ENCODE results near the gene FHIT. TPM values are rescaled to one million over a fixed set of nuclear protein-coding genes. Genes with fewer than 3 reads are reported as not detected.

The FHIT gene
- total and polyA plus RNA-seq, 2 of the 4 experiments (the other 2 are of a cell fraction): 0.07 TPM; not detected in 1

DNA sequence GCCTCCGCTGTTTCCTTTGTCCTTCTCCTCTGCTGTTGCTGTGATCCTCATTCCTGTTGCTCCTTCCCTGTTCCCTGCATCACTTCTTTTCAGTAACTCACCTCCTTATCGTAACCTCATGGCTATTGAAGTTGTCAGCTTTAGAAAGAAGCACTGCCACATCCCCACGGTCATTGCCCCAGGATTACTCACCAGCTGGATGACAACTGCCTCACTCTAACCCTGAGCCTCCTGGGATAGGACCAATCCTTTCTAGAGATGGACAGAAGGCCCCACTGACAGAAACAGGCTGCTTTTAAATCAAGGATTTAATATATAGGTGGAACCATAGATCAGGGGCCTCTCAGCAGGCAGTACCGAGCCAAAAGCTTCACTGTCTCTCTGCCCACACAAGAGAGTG, 4.1 kb downstream of the FHIT start:
- H4K91ac ChIP-seq (ENCODE audit: insufficient read depth, low read depth, low read length): no peak overlapping the region
- no peaks in the 10 kb centered on the region for H3K36me3 ChIP-seq (ENCODE audit: control insufficient read depth, insufficient read depth, low read length)
- H2BK15ac ChIP-seq (ENCODE audit: low read depth, low read length): no peak overlapping the region
- no peak overlapping the region for H3K27ac ChIP-seq (ENCODE audit: insufficient read depth, low read length)
- no peak overlapping the region for H3K4me3 ChIP-seq (ENCODE audit: insufficient read depth, low read depth, low read length)
- 40% methylated on average over 1 of the region's 4 CpGs; no CpG with 5 or more reads in 1 of the 2 experiments for WGBS, 2 experiments (ENCODE audit: extremely low coverage in 2 of 2, insufficient read length in 1 of 2)
- no peak overlapping the region for H2AK9ac ChIP-seq (replicated peaks; ENCODE audit: low read depth, low read length, poor library complexity)
- no peak overlapping the region for H3K14ac ChIP-seq (replicated peaks; ENCODE audit: low read depth, low read length)
- H4K5ac ChIP-seq (ENCODE audit: low read depth, low read length): no peak overlapping the region
- dilution Hi-C loops (cut with HindIII; ENCODE audit: low sequenced_read_pairs, unreplicated experiment) (no loop called here), in situ Hi-C loops (cut with MboI; ENCODE audit: low sequenced_read_pairs) (no loop called here), intact Hi-C loops (cut with micrococcal nuclease) (no loop called here)
- H4K20me1 ChIP-seq (ENCODE audit: insufficient read depth, low read length): no peaks in the 10 kb centered on the region
- POLR2A ChIA-PET (ENCODE audit: unreplicated experiment): no interaction called here
- BruUV-seq (replicated peaks): no TSS peak
- no peak overlapping the region for H2BK5ac ChIP-seq (ENCODE audit: low read depth, low read length, poor library complexity, severe bottlenecking)
- H3K4ac ChIP-seq (ENCODE audit: low read depth, low read length): no peak overlapping the region
- no peak overlapping the region for H3K56ac ChIP-seq (ENCODE audit: extremely low read depth, insufficient read depth, low read length)
- no peaks in the 10 kb centered on the region; the same call in 1 of the 2 replicates for H3K9me1 ChIP-seq (ENCODE audit: insufficient read depth, low read length)
- H2BK20ac ChIP-seq (ENCODE audit: low read depth, low read length): no peak overlapping the region
- no peak overlapping the region for H2AK5ac ChIP-seq (ENCODE audit: low read depth, low read length)
- no peak overlapping the region for H4K8ac ChIP-seq (ENCODE audit: low read depth in 2 of 2, low read length in 2 of 2)
- no peak overlapping the region for H3K9ac ChIP-seq (ENCODE audit: low read depth, low read length)
- no peak for DNase-seq
- no peak overlapping the region for H3K23ac ChIP-seq (ENCODE audit: low read depth, low read length)
- H3K18ac ChIP-seq (ENCODE audit: low read depth, low read length): no peak overlapping the region
- H3K27me3 ChIP-seq (ENCODE audit: control insufficient read depth, insufficient read depth, low read length): no peaks in the 10 kb centered on the region; the same call in 1 of the 2 replicates
- H2BK120ac ChIP-seq (ENCODE audit: low read depth, low read length): no peak overlapping the region
- no peak for ATAC-seq (ENCODE audit: low read depth)
- H3K79me1 ChIP-seq (ENCODE audit: low read depth in 1 of 2, low read length in 2 of 2): no peaks in the 10 kb centered on the region
- H3K9me3 ChIP-seq (ENCODE audit: control insufficient read depth, insufficient read depth, low read length): no peaks in the 10 kb centered on the region
- no peaks in the 10 kb centered on the region for H3K4me1 ChIP-seq (ENCODE audit: control insufficient read depth, insufficient read depth, low read length)
- no peak overlapping the region for H2AFZ ChIP-seq (replicated peaks; ENCODE audit: low read length, poor library complexity)
- CTCF ChIA-PET: no interaction called here
- H3K4me2 ChIP-seq (ENCODE audit: low read depth, low read length): no peak overlapping the region
- TF ChIP-seq CHD1 (IDR thresholded peaks at IDR 0.05; ENCODE audit: low read depth, low read length) (no peak), FOS (IDR thresholded peaks at IDR 0.05; ENCODE audit: low read depth, low read length) (no peak), NFE2L2 (IDR thresholded peaks at IDR 0.05; ENCODE audit: low read depth, low read length) (no peak), BHLHE40 (IDR thresholded peaks at IDR 0.05; ENCODE audit: low read depth, low read length) (no peak), MXI1 (IDR thresholded peaks at IDR 0.05; ENCODE audit: borderline replicate concordance, low read depth, low read length) (no peak), SMC3 (IDR thresholded peaks at IDR 0.05; ENCODE audit: low read depth, low read length) (no peak), CEBPB (IDR thresholded peaks at IDR 0.05; ENCODE audit: low read depth, low read length) (no peak), RAD21 (IDR thresholded peaks at IDR 0.05; ENCODE audit: low read length) (no peak), MAFK (IDR thresholded peaks at IDR 0.05; ENCODE audit: low read depth, low read length) (no peak), RCOR1 (IDR thresholded peaks at IDR 0.05; ENCODE audit: insufficient replicate concordance, low read length) (no peak), RFX5 (IDR thresholded peaks at IDR 0.05; ENCODE audit: low read depth, low read length) (no peak), MAZ (IDR thresholded peaks at IDR 0.05; ENCODE audit: borderline replicate concordance, low read depth, low read length) (no peak), POLR2A (IDR thresholded peaks at IDR 0.05; ENCODE audit: low read depth, low read length) (no peak)
- TF ChIP-seq, protein P1, sequence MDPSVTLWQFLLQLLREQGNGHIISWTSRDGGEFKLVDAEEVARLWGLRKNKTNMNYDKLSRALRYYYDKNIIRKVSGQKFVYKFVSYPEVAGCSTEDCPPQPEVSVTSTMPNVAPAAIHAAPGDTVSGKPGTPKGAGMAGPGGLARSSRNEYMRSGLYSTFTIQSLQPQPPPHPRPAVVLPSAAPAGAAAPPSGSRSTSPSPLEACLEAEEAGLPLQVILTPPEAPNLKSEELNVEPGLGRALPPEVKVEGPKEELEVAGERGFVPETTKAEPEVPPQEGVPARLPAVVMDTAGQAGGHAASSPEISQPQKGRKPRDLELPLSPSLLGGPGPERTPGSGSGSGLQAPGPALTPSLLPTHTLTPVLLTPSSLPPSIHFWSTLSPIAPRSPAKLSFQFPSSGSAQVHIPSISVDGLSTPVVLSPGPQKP (IDR thresholded peaks at IDR 0.05; ENCODE audit: borderline replicate concordance, low read depth, low read length): no peak
- TF ChIP-seq, protein P2, sequence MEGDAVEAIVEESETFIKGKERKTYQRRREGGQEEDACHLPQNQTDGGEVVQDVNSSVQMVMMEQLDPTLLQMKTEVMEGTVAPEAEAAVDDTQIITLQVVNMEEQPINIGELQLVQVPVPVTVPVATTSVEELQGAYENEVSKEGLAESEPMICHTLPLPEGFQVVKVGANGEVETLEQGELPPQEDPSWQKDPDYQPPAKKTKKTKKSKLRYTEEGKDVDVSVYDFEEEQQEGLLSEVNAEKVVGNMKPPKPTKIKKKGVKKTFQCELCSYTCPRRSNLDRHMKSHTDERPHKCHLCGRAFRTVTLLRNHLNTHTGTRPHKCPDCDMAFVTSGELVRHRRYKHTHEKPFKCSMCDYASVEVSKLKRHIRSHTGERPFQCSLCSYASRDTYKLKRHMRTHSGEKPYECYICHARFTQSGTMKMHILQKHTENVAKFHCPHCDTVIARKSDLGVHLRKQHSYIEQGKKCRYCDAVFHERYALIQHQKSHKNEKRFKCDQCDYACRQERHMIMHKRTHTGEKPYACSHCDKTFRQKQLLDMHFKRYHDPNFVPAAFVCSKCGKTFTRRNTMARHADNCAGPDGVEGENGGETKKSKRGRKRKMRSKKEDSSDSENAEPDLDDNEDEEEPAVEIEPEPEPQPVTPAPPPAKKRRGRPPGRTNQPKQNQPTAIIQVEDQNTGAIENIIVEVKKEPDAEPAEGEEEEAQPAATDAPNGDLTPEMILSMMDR (conservative IDR thresholded peaks at IDR 0.05; ENCODE audit: low read depth, low read length): no peak
- TF ChIP-seq, protein P3, sequence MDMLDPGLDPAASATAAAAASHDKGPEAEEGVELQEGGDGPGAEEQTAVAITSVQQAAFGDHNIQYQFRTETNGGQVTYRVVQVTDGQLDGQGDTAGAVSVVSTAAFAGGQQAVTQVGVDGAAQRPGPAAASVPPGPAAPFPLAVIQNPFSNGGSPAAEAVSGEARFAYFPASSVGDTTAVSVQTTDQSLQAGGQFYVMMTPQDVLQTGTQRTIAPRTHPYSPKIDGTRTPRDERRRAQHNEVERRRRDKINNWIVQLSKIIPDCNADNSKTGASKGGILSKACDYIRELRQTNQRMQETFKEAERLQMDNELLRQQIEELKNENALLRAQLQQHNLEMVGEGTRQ (IDR thresholded peaks at IDR 0.05; ENCODE audit: low read depth, low read length): no peak
